Head of caudate nucleus (tissue), 42 donors: ENCODE results near the gene SSTR1.
"Not testable (repeated sequence)": the region's sequence is repeated elsewhere in the genome, so short reads cannot be mapped to it uniquely, and the experiment has no call there.

Experiments
- DNase-seq, 42 donors: peaks; one replicate each; pipeline versions ENCODE4 v3.0.0 to v3.0.0-alpha.2; 2020 to 2021; ENCODE audit warnings: mixed read lengths in 7 of 42
- intact Hi-C: fragments of 100-400 bp; cut with DNase I; formaldehyde crosslinking; loops from one replicate; pipeline ENCODE4 v1.15.0; 2022

Gene SSTR1, protein sequence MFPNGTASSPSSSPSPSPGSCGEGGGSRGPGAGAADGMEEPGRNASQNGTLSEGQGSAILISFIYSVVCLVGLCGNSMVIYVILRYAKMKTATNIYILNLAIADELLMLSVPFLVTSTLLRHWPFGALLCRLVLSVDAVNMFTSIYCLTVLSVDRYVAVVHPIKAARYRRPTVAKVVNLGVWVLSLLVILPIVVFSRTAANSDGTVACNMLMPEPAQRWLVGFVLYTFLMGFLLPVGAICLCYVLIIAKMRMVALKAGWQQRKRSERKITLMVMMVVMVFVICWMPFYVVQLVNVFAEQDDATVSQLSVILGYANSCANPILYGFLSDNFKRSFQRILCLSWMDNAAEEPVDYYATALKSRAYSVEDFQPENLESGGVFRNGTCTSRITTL

DNA sequence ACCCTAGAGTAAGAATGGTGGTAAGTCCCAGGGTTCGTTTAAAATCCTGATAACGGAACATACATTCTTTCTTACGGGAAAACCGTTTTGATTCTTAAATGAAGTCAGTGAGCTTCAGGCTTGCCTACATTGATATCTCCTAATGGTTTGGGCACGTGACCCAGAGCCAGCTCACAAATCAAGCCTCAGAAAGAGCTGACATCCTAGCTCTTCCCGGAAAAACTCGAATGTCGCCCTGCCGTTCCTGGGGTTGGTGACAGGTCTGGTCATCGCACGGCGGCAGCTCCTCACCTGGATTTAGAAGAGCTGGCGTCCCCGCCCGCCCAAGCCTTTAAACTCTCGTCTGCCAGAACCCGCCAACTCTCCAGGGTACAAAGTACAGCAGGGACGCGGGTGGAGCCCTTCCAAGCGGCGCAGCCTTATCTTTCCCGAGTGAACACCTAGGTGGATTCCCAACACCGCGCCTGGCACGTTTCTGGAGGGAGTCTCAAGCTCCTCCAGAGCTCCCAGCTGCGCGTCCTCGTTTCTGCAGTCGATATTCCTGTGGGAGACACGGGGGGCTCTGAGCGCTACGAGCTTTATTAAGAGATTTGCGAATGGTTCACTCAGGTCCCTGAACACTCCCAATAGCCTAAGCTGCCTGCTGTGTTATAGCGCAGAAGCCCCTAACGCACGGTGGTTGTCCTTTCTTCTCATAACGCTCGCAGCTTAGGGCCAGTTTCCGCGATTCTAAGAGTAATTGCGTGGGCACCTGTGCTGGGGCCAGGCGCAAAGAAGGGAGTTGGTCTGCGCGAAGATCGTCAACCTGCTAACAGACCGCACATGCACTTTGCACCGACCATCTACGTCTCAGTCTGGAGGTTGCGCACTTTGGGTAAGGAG lies at the start of gene SSTR1:
Gene SSTR1 (plus strand): TSS at position 169 of the 882 bp plus-strand sequence. CDS start 1,486 bp downstream, outside the sequence.
- intact Hi-C loops: no loop called here
- peak in 19 of 42 donors; percentile 16 to 51 (median 34) for DNase-seq

DNA sequence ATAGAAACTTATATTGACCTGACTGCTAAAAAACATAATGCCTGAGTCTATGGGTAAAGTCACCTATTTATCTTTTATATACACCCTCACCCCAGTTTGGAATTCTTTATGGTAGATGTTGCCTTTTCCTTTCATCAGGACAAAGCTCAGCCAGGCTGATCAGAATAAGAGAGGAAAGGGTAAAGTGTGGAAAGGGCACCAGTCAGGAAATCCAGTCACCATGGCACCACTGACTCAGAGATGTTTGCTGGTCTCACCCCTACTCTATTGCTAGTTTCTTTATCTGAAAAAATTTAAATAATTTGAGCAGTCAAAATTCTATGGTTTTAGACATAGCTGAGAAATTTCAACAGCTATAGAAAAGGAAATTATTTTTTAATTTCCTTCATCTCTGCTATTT lies 49.2 kb upstream of the SSTR1 start:
- DNase-seq: no peak
- intact Hi-C loops: no loop called here

GRCh38 chr14:38168416-38168815 lies 39.3 kb upstream of the SSTR1 start:
- intact Hi-C loops: no loop called here
- no peak for DNase-seq

- intact Hi-C loops: no loop called here
- DNase-seq: no peak
Observed at GRCh38 chr14:38171197-38171596, 36.5 kb upstream of the SSTR1 start.

GRCh38 chr14:38174711-38175110 lies 33.0 kb upstream of the SSTR1 start:
- no peak for DNase-seq
- intact Hi-C loops: no loop called here

- intact Hi-C loops: no loop called here
- DNase-seq: no peak
Observed at GRCh38 chr14:38175658-38176057, 32.0 kb upstream of the SSTR1 start.

DNA sequence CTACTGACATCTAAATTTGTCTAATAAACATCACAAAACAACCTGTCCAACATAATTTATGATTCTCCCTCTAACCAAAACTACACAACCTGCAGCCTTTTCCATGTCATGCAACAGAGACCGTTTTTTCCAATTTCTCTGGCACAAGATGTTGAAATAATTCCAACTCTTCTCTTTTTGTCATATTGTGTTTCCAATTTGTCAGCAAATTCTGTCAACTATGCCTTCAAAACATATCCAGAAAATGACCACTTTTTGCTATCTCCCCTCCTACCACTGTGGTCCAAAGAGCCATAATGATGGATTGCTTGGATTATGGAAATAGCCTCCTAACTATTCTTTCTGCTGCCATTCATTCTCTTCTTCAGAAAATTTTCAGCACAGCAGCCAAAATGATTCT lies 31.3 kb upstream of the SSTR1 start:
- intact Hi-C loops: no loop called here
- DNase-seq: no peak

DNA sequence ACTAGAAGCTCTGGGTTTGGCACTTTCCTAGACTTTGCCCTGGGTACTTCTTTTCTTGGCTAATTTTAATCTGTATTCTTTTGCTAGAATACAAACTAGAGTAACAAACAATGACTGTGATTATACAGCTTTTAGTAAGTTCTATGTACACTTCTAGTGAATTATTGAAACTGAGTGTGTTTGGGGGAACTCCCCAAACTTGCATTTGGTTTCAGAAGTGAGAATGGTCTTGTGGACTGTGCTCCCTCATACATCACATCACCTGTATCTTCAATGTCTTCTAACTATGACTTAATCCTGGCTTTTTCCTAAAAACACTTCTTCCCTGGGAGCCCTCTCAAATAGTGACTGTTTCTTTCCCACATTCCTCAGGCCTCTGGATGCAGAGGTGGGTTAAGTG lies 23.6 kb upstream of the SSTR1 start:
- no peak for DNase-seq
- intact Hi-C loops: no loop called here

GRCh38 chr14:38185671-38186070 lies 22.0 kb upstream of the SSTR1 start:
- no peak for DNase-seq
- intact Hi-C loops: no loop called here

DNA sequence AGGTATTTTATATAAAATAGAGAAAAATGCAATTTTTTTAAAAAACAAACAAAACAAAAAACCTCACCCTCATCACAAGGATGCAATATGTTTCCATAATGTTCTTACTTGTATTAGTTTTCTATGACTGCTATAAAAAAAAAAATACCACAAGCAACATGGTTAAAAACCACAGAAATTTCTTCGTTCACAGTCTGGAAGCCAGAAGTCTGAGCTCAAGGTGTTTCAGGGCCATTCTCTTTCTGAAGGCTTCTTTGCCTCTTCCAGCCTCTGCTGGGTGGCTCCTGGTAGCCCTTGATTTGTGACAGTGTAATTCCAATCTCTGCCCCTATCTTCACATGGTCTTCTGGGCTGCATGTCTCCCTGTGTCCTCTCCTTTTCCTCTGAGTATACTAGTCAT lies 21.5 kb upstream of the SSTR1 start:
- DNase-seq: no peak
- intact Hi-C loops: no loop called here

DNA sequence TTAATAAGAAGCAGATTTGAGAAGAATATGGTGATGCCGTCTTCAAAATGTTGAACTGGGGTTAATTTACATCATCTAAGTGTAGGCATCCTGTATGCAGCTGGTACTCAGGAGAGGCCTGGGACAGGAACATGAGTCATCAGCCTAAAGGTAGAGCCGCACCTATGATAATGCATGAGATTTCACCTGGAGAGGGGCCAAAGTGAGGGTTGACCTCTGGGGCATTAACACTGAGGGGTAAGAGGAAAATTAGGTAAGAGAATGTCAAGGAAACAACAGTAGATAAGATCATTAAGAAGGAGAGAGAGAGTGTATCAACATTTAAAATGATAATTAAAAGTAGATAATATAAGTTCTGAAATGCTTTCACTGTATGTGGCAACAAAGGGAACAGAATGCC lies 20.2 kb upstream of the SSTR1 start:
- DNase-seq: no peak
- intact Hi-C loops: no loop called here

GRCh38 chr14:38189930-38190726 lies 17.6 kb upstream of the SSTR1 start:
- intact Hi-C loops: no loop called here
- no peak for DNase-seq

DNA sequence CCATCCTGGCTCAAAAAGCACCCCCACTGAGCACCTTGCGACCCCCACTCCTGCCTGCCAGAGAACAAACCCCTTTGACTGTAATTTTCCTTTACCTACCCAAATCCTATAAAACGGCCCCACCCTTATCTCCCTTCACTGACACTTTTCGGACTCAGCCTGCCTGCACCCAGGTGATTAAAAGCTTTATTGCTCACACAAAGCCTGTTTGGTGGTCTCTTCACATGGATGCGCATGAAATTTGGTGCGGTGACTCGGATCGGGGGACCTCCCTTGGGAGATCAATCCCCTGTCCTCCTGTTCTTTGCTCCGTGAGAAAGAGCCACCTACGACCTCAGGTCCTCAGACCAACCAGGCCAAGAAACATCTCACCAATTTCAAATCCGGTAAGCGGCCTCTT lies 16.9 kb upstream of the SSTR1 start:
- DNase-seq, intact Hi-C loops: not testable (repeated sequence)

- intact Hi-C loops, DNase-seq: not testable (repeated sequence)
Observed at GRCh38 chr14:38191491-38191890, 16.2 kb upstream of the SSTR1 start.

- no peak for DNase-seq
Observed at GRCh38 chr14:38197001-38197783, 10.5 kb upstream of the SSTR1 start.

GRCh38 chr14:38197784-38198335 lies 9.8 kb upstream of the SSTR1 start:
- intact Hi-C loops: no loop called here
- DNase-seq: no peak

More at GRCh38 chr14:38197001-38197783, 10.5 kb upstream of the SSTR1 start:
- intact Hi-C loops: no loop called here

- intact Hi-C loops: no loop called here
- DNase-seq: no peak
Observed at GRCh38 chr14:38198425-38198824, 9.3 kb upstream of the SSTR1 start.

DNA sequence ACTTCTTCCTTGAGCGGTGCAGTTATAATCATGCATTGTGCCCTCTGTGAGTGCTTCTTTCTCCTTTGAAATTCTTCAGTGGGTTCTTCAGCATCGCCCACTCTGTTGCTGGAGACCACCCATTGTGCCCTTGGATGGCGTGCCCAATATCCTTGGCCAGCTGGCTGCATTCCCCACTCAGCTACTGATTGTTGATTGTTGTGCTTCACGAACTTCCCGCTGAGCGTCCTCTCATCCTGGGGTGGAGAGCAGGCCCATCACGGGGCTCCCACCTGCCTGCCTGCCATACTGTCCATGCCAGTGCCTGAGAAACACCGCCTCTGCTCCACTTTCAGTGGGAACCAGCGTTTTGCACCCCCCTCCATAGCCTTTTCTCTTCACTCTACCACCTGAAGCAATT lies 8.6 kb upstream of the SSTR1 start:
- intact Hi-C loops: no loop called here
- DNase-seq: no peak
